ENCODE results near the gene GPC5.

- TF ChIP-seq CTCF (IDR thresholded peaks at IDR 0.05; ENCODE audit: low read depth, low read length, missing input control) (no peak), TAF1 (conservative IDR thresholded peaks at IDR 0.05) (no peak), YY1 (IDR thresholded peaks at IDR 0.05) (no peak), FOXA1 (IDR thresholded peaks at IDR 0.05) (no peak), HNF4A (conservative IDR thresholded peaks at IDR 0.05) (no peak), SP1 (IDR thresholded peaks at IDR 0.05) (no peak)
- TF ChIP-seq, protein P1, sequence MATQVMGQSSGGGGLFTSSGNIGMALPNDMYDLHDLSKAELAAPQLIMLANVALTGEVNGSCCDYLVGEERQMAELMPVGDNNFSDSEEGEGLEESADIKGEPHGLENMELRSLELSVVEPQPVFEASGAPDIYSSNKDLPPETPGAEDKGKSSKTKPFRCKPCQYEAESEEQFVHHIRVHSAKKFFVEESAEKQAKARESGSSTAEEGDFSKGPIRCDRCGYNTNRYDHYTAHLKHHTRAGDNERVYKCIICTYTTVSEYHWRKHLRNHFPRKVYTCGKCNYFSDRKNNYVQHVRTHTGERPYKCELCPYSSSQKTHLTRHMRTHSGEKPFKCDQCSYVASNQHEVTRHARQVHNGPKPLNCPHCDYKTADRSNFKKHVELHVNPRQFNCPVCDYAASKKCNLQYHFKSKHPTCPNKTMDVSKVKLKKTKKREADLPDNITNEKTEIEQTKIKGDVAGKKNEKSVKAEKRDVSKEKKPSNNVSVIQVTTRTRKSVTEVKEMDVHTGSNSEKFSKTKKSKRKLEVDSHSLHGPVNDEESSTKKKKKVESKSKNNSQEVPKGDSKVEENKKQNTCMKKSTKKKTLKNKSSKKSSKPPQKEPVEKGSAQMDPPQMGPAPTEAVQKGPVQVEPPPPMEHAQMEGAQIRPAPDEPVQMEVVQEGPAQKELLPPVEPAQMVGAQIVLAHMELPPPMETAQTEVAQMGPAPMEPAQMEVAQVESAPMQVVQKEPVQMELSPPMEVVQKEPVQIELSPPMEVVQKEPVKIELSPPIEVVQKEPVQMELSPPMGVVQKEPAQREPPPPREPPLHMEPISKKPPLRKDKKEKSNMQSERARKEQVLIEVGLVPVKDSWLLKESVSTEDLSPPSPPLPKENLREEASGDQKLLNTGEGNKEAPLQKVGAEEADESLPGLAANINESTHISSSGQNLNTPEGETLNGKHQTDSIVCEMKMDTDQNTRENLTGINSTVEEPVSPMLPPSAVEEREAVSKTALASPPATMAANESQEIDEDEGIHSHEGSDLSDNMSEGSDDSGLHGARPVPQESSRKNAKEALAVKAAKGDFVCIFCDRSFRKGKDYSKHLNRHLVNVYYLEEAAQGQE (IDR thresholded peaks at IDR 0.05): no peak
Measured at GRCh38 chr13:92873029-92873428, 1474.6 kb downstream of the GPC5 start.
